Liver (tissue), 9 donors: ENCODE results near the gene XPR1. TPM values are rescaled to one million over a fixed set of nuclear protein-coding genes. Genes with fewer than 3 reads are reported as not detected.

ENCODE experiments used
- DNase-seq: peaks from one replicate; pipeline ENCODE4 v3.0.0-alpha.2; 2017; ENCODE audit warnings: low spot score
- H3K27ac ChIP-seq, 2 donors: one replicate each; pipeline ENCODE4 v1.7.0; 2013; ENCODE audit warnings: inconsistent platforms in 2 of 2, low read length in 2 of 2, control low read depth in 1 of 2, low read depth in 1 of 2, mild to moderate bottlenecking in 1 of 2
- H3K27me3 ChIP-seq, 4 donors: one replicate each; pipeline versions ENCODE4 v1.6.1 to v1.7.0; 2013; ENCODE audit warnings: low read length in 3 of 4, inconsistent platforms in 1 of 4, mild to moderate bottlenecking in 1 of 4, moderate library complexity in 1 of 4; ENCODE audit not compliant: control insufficient read depth in 4 of 4, insufficient read depth in 4 of 4
- H3K36me3 ChIP-seq, 4 donors: one replicate each; pipeline versions ENCODE4 v1.6.1 to v1.7.0; 2013; ENCODE audit warnings: low read length in 3 of 4, mild to moderate bottlenecking in 3 of 4, low read depth in 1 of 4, moderate library complexity in 1 of 4; ENCODE audit not compliant: control insufficient read depth in 4 of 4, insufficient read depth in 3 of 4
- H3K4me1 ChIP-seq, 4 donors: one replicate each; pipeline versions ENCODE4 v1.6.1 to v1.7.0; 2013; ENCODE audit warnings: low read length in 3 of 4, mild to moderate bottlenecking in 3 of 4, moderate library complexity in 1 of 4; ENCODE audit not compliant: control insufficient read depth in 4 of 4, insufficient read depth in 4 of 4
- H3K4me3 ChIP-seq, 3 donors: one replicate each; pipeline versions ENCODE4 v1.6.1 to v1.7.0; 2013; ENCODE audit warnings: low read length in 3 of 3, control low read depth in 1 of 3, low read depth in 1 of 3, mild to moderate bottlenecking in 1 of 3
- H3K9ac ChIP-seq, 2 donors: one replicate each; pipeline ENCODE4 v1.7.0; 2013; ENCODE audit warnings: low read length in 2 of 2, mild to moderate bottlenecking in 2 of 2, moderate library complexity in 2 of 2, control low read depth in 1 of 2, low read depth in 1 of 2
- H3K9me3 ChIP-seq, 4 donors: one replicate each; pipeline versions ENCODE4 v1.6.1 to v1.7.0; 2013; ENCODE audit warnings: low read length in 3 of 4; ENCODE audit not compliant: control insufficient read depth in 4 of 4
- ATF3 ChIP-seq: IDR thresholded peaks from 2 replicates; pipeline ENCODE4 v1.6.1; 2016; ENCODE audit warnings: antibody characterized with exemption
- FOXA1 ChIP-seq: IDR thresholded peaks from 2 replicates; pipeline ENCODE4 v1.6.1; 2016; ENCODE audit warnings: antibody characterized with exemption
- FOXA2 ChIP-seq: IDR thresholded peaks from 2 replicates; pipeline ENCODE4 v1.6.1; 2016; ENCODE audit warnings: antibody characterized with exemption
- HNF4G ChIP-seq: IDR thresholded peaks from 2 replicates; pipeline ENCODE4 v1.6.1; 2016; ENCODE audit warnings: antibody characterized with exemption
- RAD21 ChIP-seq, 2 donors: IDR thresholded peaks; 2 replicates each; pipeline ENCODE4 v1.6.1; 2016; ENCODE audit warnings: antibody characterized with exemption in 2 of 2, mild to moderate bottlenecking in 2 of 2
- REST ChIP-seq: IDR thresholded peaks from 2 replicates; pipeline ENCODE4 v1.6.1; 2016; ENCODE audit warnings: antibody characterized with exemption, mild to moderate bottlenecking
- WGBS: extraction: QIAGEN DNeasy Blood & Tissue Kit; methylation state at CpG from one replicate; pipeline ENCODE4 v1.1.7; 2013; 5-methylcytosine and 5-hydroxymethylcytosine counted together
- polyA plus RNA-seq, 2 donors: library from polyadenylated mRNA; stranded (reverse) in 1 of 2; unstranded in 1 of 2; fragments of 200-250 nt in 1 of 2; fragments of >200 nt in 1 of 2; fragmentation: Nextera tagmentation in 1 of 2; extraction: Ambion mirVana in 1 of 2; gene quantifications; one replicate each; pipeline versions ENCODE4 v1.2.1 to v1.2.3, GENCODE V29; 2013 to 2015
- total RNA-seq, 2 donors: library from RNA; depleted of rRNA; stranded (reverse); fragments of >200 nt; gene quantifications; one replicate each; pipeline ENCODE4 v1.2.3, GENCODE V29; 2014
- donor health status: healthy.
- donor health status: healthy.
- donor health status: healthy.
- donor health status: healthy.
- donor health status: healthy.

XPR1 gene
- total and polyA plus RNA-seq, 4 donors, result 1.8 to 14.3 (median 5.9) TPM

- Histone ChIP-seq H3K36me3 (no peaks in the 10 kb centered on the region), H3K27ac (no peak overlapping the region), H3K9ac (no peak overlapping the region), H3K4me1 (peaks cover 0 to 19% (median 8%) of the 10 kb centered on the region in 4 donors), H3K9me3 (no peaks in the 10 kb centered on the region), H3K4me3 (no peak overlapping the region), H3K27me3 (no peaks in the 10 kb centered on the region)
- WGBS, result 97% methylated on average over 6 of the region's 6 CpGs
- no peak for DNase-seq
- TF ChIP-seq REST, result no peak
Measured at GRCh38 chr1:180781718-180782117, 149.9 kb downstream of the XPR1 start.

- WGBS, result 89% methylated on average over 3 of the region's 3 CpGs
- Histone ChIP-seq H3K9me3 (no peaks in the 10 kb centered on the region), H3K27ac (no peak overlapping the region), H3K27me3 (no peaks in the 10 kb centered on the region), H3K4me3 (no peak overlapping the region), H3K9ac (no peak overlapping the region), H3K4me1 (peaks cover 0 to 4% (median 2%) of the 10 kb centered on the region in 4 donors), H3K36me3 (no peaks in the 10 kb centered on the region)
- TF ChIP-seq HNF4G, result no peak
- DNase-seq, result no peak
Measured at GRCh38 chr1:180785291-180785690, 153.5 kb downstream of the XPR1 start.

- H3K4me1 ChIP-seq, result peaks cover 0 to 4% (median 2%) of the 10 kb centered on the region in 4 donors
- no peak overlapping the region for H3K9ac ChIP-seq
- TF ChIP-seq REST (no peak), RAD21 (IDR thresholded peaks at IDR 0.05) (no peak), ATF3 (no peak), FOXA1 (no peak), FOXA2 (no peak)
- 49% methylated on average over 3 of the region's 3 CpGs for WGBS
- H3K4me3 ChIP-seq, result no peak overlapping the region
- no peak overlapping the region for H3K27ac ChIP-seq
- H3K36me3 ChIP-seq, result no peaks in the 10 kb centered on the region
- H3K9me3 ChIP-seq, result no peaks in the 10 kb centered on the region
- no peaks in the 10 kb centered on the region for H3K27me3 ChIP-seq
- no peak for DNase-seq
Measured at GRCh38 chr1:180785887-180786286, 154.1 kb downstream of the XPR1 start.
